ENCODE data around the gene FURIN.

DNA sequence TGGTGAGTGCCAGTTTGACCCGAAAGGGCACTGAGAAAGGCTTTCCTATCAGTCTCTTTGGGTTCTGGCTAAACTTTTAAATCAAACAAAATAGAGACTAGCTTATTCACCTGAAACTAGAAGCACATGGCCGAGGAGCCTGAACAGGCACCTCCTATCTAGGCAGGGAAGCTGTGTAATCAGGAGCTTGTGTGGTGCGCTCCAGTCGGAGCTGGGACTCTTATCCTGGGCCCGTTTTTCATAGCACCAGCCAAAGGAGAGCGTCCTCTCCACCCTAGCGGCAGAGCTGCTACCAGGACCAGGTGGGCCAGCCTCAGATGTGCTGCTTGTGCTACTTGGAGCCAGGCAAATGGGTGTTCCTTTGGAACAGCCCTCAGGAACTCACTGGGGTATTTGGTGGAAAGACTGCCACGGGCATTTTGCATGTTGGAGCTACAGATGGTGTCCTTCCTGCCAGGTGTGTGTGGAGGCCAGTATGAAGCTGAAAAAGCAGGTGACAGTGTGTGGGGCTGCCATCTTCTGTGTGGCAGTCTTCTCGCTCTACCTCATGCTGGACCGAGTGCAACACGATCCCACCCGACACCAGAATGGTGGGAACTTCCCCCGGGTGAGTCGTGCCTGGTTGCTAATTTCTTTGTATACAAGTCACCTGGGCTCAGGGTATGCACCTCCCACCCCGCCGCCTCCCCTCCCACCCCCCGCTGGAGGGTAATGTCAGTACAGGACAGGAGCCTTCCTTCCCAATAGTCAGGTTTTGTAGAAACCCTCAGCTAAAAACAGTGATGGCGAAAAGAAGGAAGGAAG lies 35.5 kb downstream of the FURIN start:
- TF ChIP-seq FOXK2 (IDR thresholded peaks at IDR 0.05) (no peak), SUZ12 (IDR thresholded peaks at IDR 0.05) (no peak), BHLHE40 (IDR thresholded peaks at IDR 0.05; ENCODE audit: borderline replicate concordance) (no peak), FOXA1 (IDR thresholded peaks at IDR 0.05) (no peak), LEF1 (IDR thresholded peaks at IDR 0.05; ENCODE audit: borderline replicate concordance) (no peak), FOXM1 (IDR thresholded peaks at IDR 0.05; ENCODE audit: borderline replicate concordance) (no peak), NFRKB (IDR thresholded peaks at IDR 0.05) (no peak)
- TF ChIP-seq, protein P1, sequence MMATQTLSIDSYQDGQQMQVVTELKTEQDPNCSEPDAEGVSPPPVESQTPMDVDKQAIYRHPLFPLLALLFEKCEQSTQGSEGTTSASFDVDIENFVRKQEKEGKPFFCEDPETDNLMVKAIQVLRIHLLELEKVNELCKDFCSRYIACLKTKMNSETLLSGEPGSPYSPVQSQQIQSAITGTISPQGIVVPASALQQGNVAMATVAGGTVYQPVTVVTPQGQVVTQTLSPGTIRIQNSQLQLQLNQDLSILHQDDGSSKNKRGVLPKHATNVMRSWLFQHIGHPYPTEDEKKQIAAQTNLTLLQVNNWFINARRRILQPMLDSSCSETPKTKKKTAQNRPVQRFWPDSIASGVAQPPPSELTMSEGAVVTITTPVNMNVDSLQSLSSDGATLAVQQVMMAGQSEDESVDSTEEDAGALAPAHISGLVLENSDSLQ (IDR thresholded peaks at IDR 0.05) = no peak
